SK-N-MC (cell line): ENCODE results near the gene ETV3.

ENCODE experiments used
- EZH2 ChIP-seq: fragments of 200-600 bp; sonication (generic); IDR thresholded peaks from one replicate; pipeline ENCODE4 v1.6.1; 2017; ENCODE audit warnings: antibody characterized with exemption
- POLR2AphosphoS5 ChIP-seq: IDR thresholded peaks from 2 replicates; pipeline ENCODE4 v1.6.1; 2012; ENCODE audit warnings: mild to moderate bottlenecking, low read depth, low read length, borderline replicate concordance

- TF ChIP-seq POLR2AphosphoS5 (no peak), EZH2 (no peak)
These were observed 12.9 kb upstream of the ETV3 start for GRCh38 chr1:157151073-157151472.
